Measurements from ENCODE around the gene NINJ2.

The NINJ2 gene

GRCh38 chr12:627285-627684, 36.0 kb downstream of the NINJ2 start:
- no CpG with 5 or more reads among the region's 4 CpGs for WGBS (ENCODE audit: insufficient coverage, insufficient read length)
- Histone ChIP-seq H3K4me1 (ENCODE audit: control insufficient read depth, insufficient read depth, low read length) (peaks cover 6% of the 10 kb centered on the region; the same call in 1 of the 2 replicates), H3K36me3 (ENCODE audit: control insufficient read depth, insufficient read depth, low read length) (no peaks in the 10 kb centered on the region)

DNA sequence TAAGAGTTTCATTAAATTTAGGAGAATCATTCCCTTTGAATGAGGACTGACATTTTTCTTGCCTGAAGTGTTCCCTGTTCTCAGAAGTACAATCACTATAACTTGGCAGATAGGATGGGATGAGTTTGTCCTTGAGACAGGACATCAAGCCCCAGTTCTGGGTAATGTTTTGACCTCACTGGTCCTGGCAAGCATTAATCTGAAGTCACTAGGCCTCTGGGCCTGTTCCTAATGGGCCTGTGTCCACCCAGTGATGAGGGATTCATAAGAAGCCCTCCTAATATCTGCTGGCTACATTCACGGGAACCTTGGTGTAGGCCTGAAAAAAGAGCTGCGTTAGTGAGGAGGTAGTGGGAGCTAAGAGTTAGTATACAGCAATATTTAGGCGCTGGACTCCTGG, 37.2 kb downstream of the NINJ2 start:
- DNase-seq (ENCODE audit: low read depth, low spot score): no peak
- no peaks in the 10 kb centered on the region for H3K27me3 ChIP-seq (ENCODE audit: control insufficient read depth, insufficient read depth, low read length)

More at GRCh38 chr12:627285-627684, 36.0 kb downstream of the NINJ2 start:
- DNase-seq (ENCODE audit: low read depth, low spot score): no peak
- Histone ChIP-seq H3K9me3 (ENCODE audit: control insufficient read depth, insufficient read depth, low read length) (no peaks in the 10 kb centered on the region), H3K27me3 (ENCODE audit: control insufficient read depth, insufficient read depth, low read length) (no peaks in the 10 kb centered on the region), H3K27ac (ENCODE audit: low read length) (no peak overlapping the region), H3K4me3 (ENCODE audit: low read length) (no peak overlapping the region)

GRCh38 chr12:623865-624372, 39.3 kb downstream of the NINJ2 start:
- Histone ChIP-seq H3K9me3 (ENCODE audit: control insufficient read depth, insufficient read depth, low read length) (no peaks in the 10 kb centered on the region), H3K36me3 (ENCODE audit: control insufficient read depth, insufficient read depth, low read length) (no peaks in the 10 kb centered on the region), H3K27me3 (ENCODE audit: control insufficient read depth, insufficient read depth, low read length) (no peaks in the 10 kb centered on the region), H3K4me3 (ENCODE audit: low read length) (no peak overlapping the region), H3K27ac (ENCODE audit: low read length) (no peak overlapping the region), H3K4me1 (ENCODE audit: control insufficient read depth, insufficient read depth, low read length) (peaks cover 4% of the 10 kb centered on the region; the same call in 1 of the 2 replicates)
- no peak for DNase-seq (ENCODE audit: low read depth, low spot score)
- no CpG with 5 or more reads among the region's 4 CpGs for WGBS (ENCODE audit: insufficient coverage, insufficient read length)

More for the DNA sequence above, 37.2 kb downstream of the NINJ2 start:
- Histone ChIP-seq H3K4me3 (ENCODE audit: low read length) (no peak overlapping the region), H3K36me3 (ENCODE audit: control insufficient read depth, insufficient read depth, low read length) (no peaks in the 10 kb centered on the region), H3K27ac (ENCODE audit: low read length) (no peak overlapping the region), H3K9me3 (ENCODE audit: control insufficient read depth, insufficient read depth, low read length) (no peaks in the 10 kb centered on the region), H3K4me1 (ENCODE audit: control insufficient read depth, insufficient read depth, low read length) (peaks cover 5% of the 10 kb centered on the region; the same call in 1 of the 2 replicates)
- WGBS (ENCODE audit: insufficient coverage, insufficient read length): no CpG with 5 or more reads among the region's 3 CpGs

- Histone ChIP-seq H3K27me3 (ENCODE audit: control insufficient read depth, insufficient read depth, low read length) (no peaks in the 10 kb centered on the region), H3K36me3 (ENCODE audit: control insufficient read depth, insufficient read depth, low read length) (no peaks in the 10 kb centered on the region), H3K9me3 (ENCODE audit: control insufficient read depth, insufficient read depth, low read length) (no peaks in the 10 kb centered on the region), H3K4me3 (ENCODE audit: low read length) (no peak overlapping the region), H3K27ac (ENCODE audit: low read length) (no peak overlapping the region), H3K4me1 (ENCODE audit: control insufficient read depth, insufficient read depth, low read length) (peaks cover 4% of the 10 kb centered on the region; the same call in 1 of the 2 replicates)
- no peak for DNase-seq (ENCODE audit: low read depth, low spot score)
- 100% methylated on average over 2 of the region's 6 CpGs for WGBS (ENCODE audit: insufficient coverage, insufficient read length)
These were observed 39.9 kb downstream of the NINJ2 start for GRCh38 chr12:623172-623864.

DNA sequence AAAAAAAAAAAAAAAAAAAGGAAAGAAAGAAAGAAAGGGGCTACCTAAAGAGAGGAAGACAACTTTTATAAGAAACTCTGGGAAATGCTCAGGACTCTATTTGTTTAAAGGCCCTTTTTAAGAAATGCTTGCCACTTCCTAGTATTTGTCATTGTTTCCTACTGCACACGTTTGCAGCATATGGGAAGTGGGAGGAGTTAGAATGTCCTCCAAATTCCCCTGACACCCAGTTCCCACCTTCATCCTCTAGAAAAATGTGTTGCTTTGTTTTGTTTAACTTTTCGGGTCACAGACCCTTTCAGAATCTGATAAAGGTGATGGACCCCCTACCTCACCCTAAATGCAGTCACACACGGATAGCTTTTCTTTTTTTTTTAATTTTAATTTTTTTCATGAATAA, 40.8 kb downstream of the NINJ2 start:
- H3K9me3 ChIP-seq (ENCODE audit: control insufficient read depth, insufficient read depth, low read length): no peaks in the 10 kb centered on the region
- H3K27ac ChIP-seq (ENCODE audit: low read length): no peak overlapping the region
- H3K36me3 ChIP-seq (ENCODE audit: control insufficient read depth, insufficient read depth, low read length): no peaks in the 10 kb centered on the region
- DNase-seq (ENCODE audit: low read depth, low spot score): no peak
- H3K4me3 ChIP-seq (ENCODE audit: low read length): no peak overlapping the region
- H3K27me3 ChIP-seq (ENCODE audit: control insufficient read depth, insufficient read depth, low read length): no peaks in the 10 kb centered on the region
- peaks cover 4% of the 10 kb centered on the region; the same call in 1 of the 2 replicates for H3K4me1 ChIP-seq (ENCODE audit: control insufficient read depth, insufficient read depth, low read length)
- no CpG with 5 or more reads among the region's 3 CpGs for WGBS (ENCODE audit: insufficient coverage, insufficient read length)

GRCh38 chr12:619346-619745, 43.9 kb downstream of the NINJ2 start:
- H3K4me1 ChIP-seq (ENCODE audit: control insufficient read depth, insufficient read depth, low read length): peaks cover 4% of the 10 kb centered on the region; the same call in 1 of the 2 replicates
- no peaks in the 10 kb centered on the region for H3K9me3 ChIP-seq (ENCODE audit: control insufficient read depth, insufficient read depth, low read length)
- no peak for DNase-seq (ENCODE audit: low read depth, low spot score)
- WGBS (ENCODE audit: insufficient coverage, insufficient read length): no CpG with 5 or more reads among the region's 4 CpGs
- H3K4me3 ChIP-seq (ENCODE audit: low read length): no peak overlapping the region
- H3K27me3 ChIP-seq (ENCODE audit: control insufficient read depth, insufficient read depth, low read length): no peaks in the 10 kb centered on the region
- H3K27ac ChIP-seq (ENCODE audit: low read length): no peak overlapping the region
- H3K36me3 ChIP-seq (ENCODE audit: control insufficient read depth, insufficient read depth, low read length): no peaks in the 10 kb centered on the region

GRCh38 chr12:618605-619004, 44.6 kb downstream of the NINJ2 start:
- no peak for DNase-seq (ENCODE audit: low read depth, low spot score)
- Histone ChIP-seq H3K36me3 (ENCODE audit: control insufficient read depth, insufficient read depth, low read length) (no peaks in the 10 kb centered on the region), H3K9me3 (ENCODE audit: control insufficient read depth, insufficient read depth, low read length) (no peaks in the 10 kb centered on the region), H3K27ac (ENCODE audit: low read length) (no peak overlapping the region), H3K4me3 (ENCODE audit: low read length) (no peak overlapping the region), H3K27me3 (ENCODE audit: control insufficient read depth, insufficient read depth, low read length) (no peaks in the 10 kb centered on the region), H3K4me1 (ENCODE audit: control insufficient read depth, insufficient read depth, low read length) (peaks cover 4% of the 10 kb centered on the region; the same call in 1 of the 2 replicates)
- no CpG with 5 or more reads among the region's 6 CpGs for WGBS (ENCODE audit: insufficient coverage, insufficient read length)

DNA sequence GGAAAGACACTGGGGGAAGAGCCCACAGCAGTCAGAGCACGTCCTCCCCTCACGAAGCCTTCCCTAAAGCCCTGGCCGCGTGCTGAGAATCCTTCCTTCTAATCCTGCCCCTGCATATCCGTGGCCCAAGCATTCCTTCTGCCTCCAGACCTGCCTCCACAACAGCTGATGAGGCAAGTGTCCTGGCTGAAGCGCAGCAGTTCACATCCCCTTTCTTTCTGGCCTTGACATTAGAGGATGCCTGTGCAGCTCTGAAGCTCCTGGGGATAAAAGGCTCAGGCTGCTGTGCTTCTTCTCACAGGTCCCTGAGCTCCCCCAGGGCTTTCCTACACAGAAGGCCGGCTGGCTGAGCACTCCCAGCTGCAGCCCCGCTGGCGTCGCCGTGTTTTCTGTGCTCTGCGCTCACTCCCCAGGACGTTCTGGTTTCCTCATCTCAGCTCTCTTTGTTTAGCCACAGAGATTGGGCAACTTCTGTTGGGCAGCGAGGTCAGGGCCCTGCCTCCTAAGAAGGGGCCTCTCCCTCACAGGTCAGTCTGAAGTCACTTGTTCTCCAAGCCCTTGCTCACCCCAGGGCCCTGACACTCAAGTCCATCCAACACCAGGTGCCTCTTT, 45.8 kb downstream of the NINJ2 start:
- no peak for DNase-seq (ENCODE audit: low read depth, low spot score)
- no peaks in the 10 kb centered on the region for H3K4me1 ChIP-seq (ENCODE audit: control insufficient read depth, insufficient read depth, low read length)
- WGBS (ENCODE audit: insufficient coverage, insufficient read length): no CpG with 5 or more reads among the region's 14 CpGs

GRCh38 chr12:615620-616019, 47.6 kb downstream of the NINJ2 start:
- Histone ChIP-seq H3K36me3 (ENCODE audit: control insufficient read depth, insufficient read depth, low read length) (no peaks in the 10 kb centered on the region), H3K4me1 (ENCODE audit: control insufficient read depth, insufficient read depth, low read length) (no peaks in the 10 kb centered on the region), H3K27ac (ENCODE audit: low read length) (no peak overlapping the region), H3K27me3 (ENCODE audit: control insufficient read depth, insufficient read depth, low read length) (no peaks in the 10 kb centered on the region), H3K9me3 (ENCODE audit: control insufficient read depth, insufficient read depth, low read length) (no peaks in the 10 kb centered on the region), H3K4me3 (ENCODE audit: low read length) (no peak overlapping the region)
- no peak for DNase-seq (ENCODE audit: low read depth, low spot score)
- WGBS (ENCODE audit: insufficient coverage, insufficient read length): no CpG with 5 or more reads among the region's 4 CpGs

More for the DNA sequence above, 45.8 kb downstream of the NINJ2 start:
- Histone ChIP-seq H3K4me3 (ENCODE audit: low read length) (no peak overlapping the region), H3K27me3 (ENCODE audit: control insufficient read depth, insufficient read depth, low read length) (no peaks in the 10 kb centered on the region), H3K27ac (ENCODE audit: low read length) (no peak overlapping the region), H3K9me3 (ENCODE audit: control insufficient read depth, insufficient read depth, low read length) (no peaks in the 10 kb centered on the region), H3K36me3 (ENCODE audit: control insufficient read depth, insufficient read depth, low read length) (no peaks in the 10 kb centered on the region)

GRCh38 chr12:614411-614970, 48.8 kb downstream of the NINJ2 start:
- Histone ChIP-seq H3K4me3 (ENCODE audit: low read length) (no peak overlapping the region), H3K4me1 (ENCODE audit: control insufficient read depth, insufficient read depth, low read length) (no peaks in the 10 kb centered on the region), H3K36me3 (ENCODE audit: control insufficient read depth, insufficient read depth, low read length) (no peaks in the 10 kb centered on the region), H3K9me3 (ENCODE audit: control insufficient read depth, insufficient read depth, low read length) (no peaks in the 10 kb centered on the region), H3K27me3 (ENCODE audit: control insufficient read depth, insufficient read depth, low read length) (no peaks in the 10 kb centered on the region), H3K27ac (ENCODE audit: low read length) (no peak overlapping the region)
- WGBS (ENCODE audit: insufficient coverage, insufficient read length): no CpG with 5 or more reads among the region's 12 CpGs
- DNase-seq (ENCODE audit: low read depth, low spot score): no peak

Measured in iPS DF 6.9 (cell line).